GM23248 (cell line): Measurements from ENCODE around the gene TRRAP. TPM values are rescaled to one million over a fixed set of nuclear protein-coding genes. Genes with fewer than 3 reads are reported as not detected.

Experiments
- DNase-seq: peaks from one replicate; pipeline ENCODE4 v3.0.0-alpha.2; 2015
- H2AFZ ChIP-seq: fragments of 200-600 bp; sonication (generic); 2 replicates; pipeline ENCODE4 v1.6.1; 2016; ENCODE audit warnings: antibody characterized with exemption
- H3F3A ChIP-seq: fragments of 200-600 bp; sonication (generic); 2 replicates; pipeline ENCODE4 v1.6.1; 2016; ENCODE audit warnings: mild to moderate bottlenecking, antibody characterized with exemption, mixed run types; ENCODE audit not compliant: insufficient read depth
- H3K27ac ChIP-seq: fragments of 200-600 bp; sonication (generic); 2 replicates; pipeline ENCODE4 v1.5.1; 2016; ENCODE audit warnings: mild to moderate bottlenecking
- H3K27me3 ChIP-seq: fragments of 200-600 bp; sonication (generic); replicated peaks from 2 replicates; pipeline ENCODE4 v1.6.1; 2016; ENCODE audit warnings: mild to moderate bottlenecking; ENCODE audit not compliant: insufficient read depth
- H3K36me3 ChIP-seq: fragments of 200-600 bp; sonication (generic); 2 replicates; pipeline ENCODE4 v1.6.1; 2016; ENCODE audit warnings: low read depth, mild to moderate bottlenecking
- H3K4me1 ChIP-seq: fragments of 200-600 bp; sonication (generic); 2 replicates; pipeline ENCODE4 v1.6.1; 2016; ENCODE audit warnings: mild to moderate bottlenecking; ENCODE audit not compliant: insufficient read depth
- H3K4me2 ChIP-seq: fragments of 200-600 bp; sonication (generic); one replicate; pipeline ENCODE4 v1.6.1; 2016; ENCODE audit warnings: mild to moderate bottlenecking; ENCODE audit not compliant: unreplicated experiment
- H3K4me3 ChIP-seq: fragments of 200-600 bp; sonication (generic); 2 replicates; pipeline ENCODE4 v1.5.1; 2016; ENCODE audit warnings: mild to moderate bottlenecking
- H3K79me2 ChIP-seq: fragments of 200-600 bp; sonication (generic); 2 replicates; pipeline ENCODE4 v1.6.1; 2016; ENCODE audit warnings: mild to moderate bottlenecking; ENCODE audit not compliant: insufficient read depth
- H3K9ac ChIP-seq: fragments of 200-600 bp; sonication (generic); 2 replicates; pipeline ENCODE4 v1.6.1; 2016; ENCODE audit warnings: mild to moderate bottlenecking
- H3K9me2 ChIP-seq: fragments of 200-600 bp; sonication (generic); 2 replicates; pipeline ENCODE4 v1.6.1; 2016; ENCODE audit warnings: mixed run types, mild to moderate bottlenecking, moderate library complexity; ENCODE audit not compliant: insufficient read depth
- H3K9me3 ChIP-seq: fragments of 200-600 bp; sonication (generic); one replicate; pipeline ENCODE4 v1.6.1; 2017; ENCODE audit warnings: low read depth
- H4K20me1 ChIP-seq: fragments of 200-600 bp; sonication (generic); 2 replicates; pipeline ENCODE4 v1.6.0; 2016; ENCODE audit not compliant: insufficient read depth
- EZH2 ChIP-seq: fragments of 200-600 bp; sonication (generic); IDR thresholded peaks from 2 replicates; pipeline ENCODE4 v1.6.1; 2018; ENCODE audit warnings: antibody characterized with exemption, mild to moderate bottlenecking; ENCODE audit not compliant: insufficient read depth, poor library complexity, severe bottlenecking
- EZH2phosphoT487 ChIP-seq: fragments of 200-600 bp; sonication (generic); IDR thresholded peaks from 2 replicates; pipeline ENCODE4 v1.6.1; 2018; ENCODE audit warnings: antibody characterized with exemption, moderate library complexity, mild to moderate bottlenecking, low read depth; ENCODE audit not compliant: insufficient read depth
- WGBS, 2 experiments: methylation state at CpG; one replicate each; pipeline ENCODE4 v1.1.6; 2015 to 2017; ENCODE audit warnings: low lambda C conversion rate in 2 of 2, low coverage in 1 of 2; ENCODE audit errors: missing lambda C conversion rate in 2 of 2; 5-methylcytosine and 5-hydroxymethylcytosine counted together
- in situ Hi-C: fragments of 300-500 bp; cut with MboI; formaldehyde crosslinking; loops from 2 replicates; pipeline ENCODE4 v1.15.0; 2020
- polyA plus RNA-seq: library from polyadenylated mRNA; unstranded; fragments of >200 nt; fragmentation: Nextera tagmentation; extraction: Ambion mirVana; gene quantifications from 2 replicates; pipeline ENCODE4 v1.2.1, GENCODE V29; 2016
- total RNA-seq: library from RNA; depleted of rRNA; stranded (reverse); fragments of >200 nt; shearing (Covaris generic); gene quantifications from 2 replicates; pipeline ENCODE4 v1.2.3, GENCODE V29; 2014

TRRAP gene
- total and polyA plus RNA-seq, 2 experiments from 2014 or later: 4.8 to 11.3 TPM

DNA sequence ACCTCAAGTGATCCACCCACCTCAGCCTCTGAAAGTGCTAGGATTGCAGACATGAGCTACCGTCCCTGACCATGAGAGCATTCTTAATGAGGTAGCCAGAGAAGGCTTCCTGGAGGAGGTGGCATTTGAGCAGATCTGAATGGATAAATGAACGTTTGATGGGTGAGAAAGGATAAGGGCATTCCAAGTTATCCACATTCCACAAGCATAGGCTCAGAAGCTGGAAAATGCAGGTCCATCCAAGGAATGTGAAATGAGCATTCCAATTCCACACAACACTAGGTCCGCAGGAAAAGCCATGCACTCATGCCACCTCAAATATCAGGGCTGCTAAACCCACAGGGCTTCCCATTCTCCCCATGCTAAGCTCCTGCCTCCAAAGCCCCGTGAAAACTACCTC lies 25.5 kb upstream of the TRRAP start:
- Histone ChIP-seq H3K9me2 (no peaks in the 10 kb centered on the region), H3F3A (peaks cover 20% of the 10 kb centered on the region), H3K4me3 (no peak overlapping the region), H3K9me3 (no peaks in the 10 kb centered on the region), H3K9ac (no peak overlapping the region), H3K4me2 (no peak overlapping the region), H3K4me1 (peaks cover 19% of the 10 kb centered on the region), H3K27me3 (no peaks in the 10 kb centered on the region), H2AFZ (no peak overlapping the region), H4K20me1 (no peaks in the 10 kb centered on the region), H3K79me2 (no peaks in the 10 kb centered on the region), H3K36me3 (no peaks in the 10 kb centered on the region), H3K27ac (no peak overlapping the region)
- no peak for TF ChIP-seq EZH2phosphoT487
- no peak for TF ChIP-seq EZH2
- in situ Hi-C loops: no loop called here
- peak; percentile 18 for DNase-seq
- WGBS, 2 experiments: 46 to 54% methylated on average over 4 of the region's 4 CpGs

DNA sequence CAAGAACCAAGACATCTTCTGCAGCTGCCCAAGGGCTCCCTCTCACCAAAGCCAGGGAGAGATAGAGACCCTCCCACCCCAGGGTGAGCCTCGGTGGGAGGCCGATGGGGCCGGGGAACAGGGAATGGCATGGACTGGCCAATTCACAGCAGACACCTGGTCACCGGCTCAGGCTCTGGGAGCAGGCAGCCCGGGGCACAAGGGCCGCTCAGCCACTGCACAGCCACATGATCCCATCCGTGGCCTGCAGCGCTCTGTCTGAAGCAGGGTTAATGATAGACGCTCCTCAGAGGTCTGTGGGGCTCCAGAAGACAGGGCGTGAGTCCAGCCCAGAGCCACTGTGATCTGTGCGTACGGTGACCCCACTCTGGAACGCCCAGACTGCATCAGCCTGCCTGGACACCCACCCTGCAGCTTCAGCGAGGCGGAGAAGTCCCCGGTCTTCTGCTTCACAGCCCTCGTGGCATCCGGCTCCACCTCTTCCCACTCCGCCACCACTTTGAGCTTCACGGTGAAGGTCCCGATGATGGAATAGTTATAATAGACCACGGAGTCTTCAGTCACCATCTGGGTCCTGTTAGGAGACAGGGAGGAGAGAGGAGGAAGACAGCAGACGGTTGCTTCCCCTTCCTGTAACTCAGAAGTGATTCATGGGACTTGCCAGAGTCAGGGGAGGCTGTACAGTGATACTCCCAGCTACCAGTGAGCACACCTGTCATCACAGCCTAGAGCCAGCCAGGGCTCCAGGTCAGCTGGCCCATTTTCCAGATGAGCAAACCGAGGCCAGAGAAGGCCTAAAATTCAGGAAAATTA lies 22.5 kb upstream of the TRRAP start:
- no peak for TF ChIP-seq EZH2phosphoT487
- no peak for TF ChIP-seq EZH2
- H3K4me2 ChIP-seq: no peak overlapping the region

GRCh38 chr7:98860071-98860470 lies 18.3 kb upstream of the TRRAP start:
- Histone ChIP-seq H3F3A (no peaks in the 10 kb centered on the region), H3K36me3 (no peaks in the 10 kb centered on the region), H3K4me3 (no peak overlapping the region), H3K4me1 (no peaks in the 10 kb centered on the region; the same call in 1 of the 2 replicates), H3K27me3 (peaks cover 3% of the 10 kb centered on the region; the same call in 1 of the 2 replicates), H3K9me2 (no peaks in the 10 kb centered on the region), H3K27ac (no peak overlapping the region), H4K20me1 (no peaks in the 10 kb centered on the region), H3K79me2 (no peaks in the 10 kb centered on the region), H3K4me2 (no peak overlapping the region), H3K9ac (no peak overlapping the region), H2AFZ (no peak overlapping the region), H3K9me3 (no peaks in the 10 kb centered on the region)
- WGBS, 2 experiments: 53 to 55% methylated on average over 10 to 12 of the region's 12 CpGs
- TF ChIP-seq EZH2 (no peak), EZH2phosphoT487 (no peak)
- no peak for DNase-seq
- in situ Hi-C loops: no loop called here

More for the DNA sequence above, 22.5 kb upstream of the TRRAP start:
- Histone ChIP-seq H3K4me1 (peaks cover 19% of the 10 kb centered on the region), H4K20me1 (no peaks in the 10 kb centered on the region), H3K36me3 (no peaks in the 10 kb centered on the region), H2AFZ (no peak overlapping the region), H3K27me3 (no peaks in the 10 kb centered on the region), H3K9me3 (no peaks in the 10 kb centered on the region), H3K4me3 (no peak overlapping the region), H3F3A (peaks cover 20% of the 10 kb centered on the region), H3K9me2 (no peaks in the 10 kb centered on the region), H3K79me2 (no peaks in the 10 kb centered on the region), H3K9ac (no peak overlapping the region), H3K27ac (no peak overlapping the region)
- in situ Hi-C loops: no loop called here
- no peak for DNase-seq
- WGBS, 2 experiments: 66 to 70% methylated on average over 23 to 24 of the region's 24 CpGs

DNA sequence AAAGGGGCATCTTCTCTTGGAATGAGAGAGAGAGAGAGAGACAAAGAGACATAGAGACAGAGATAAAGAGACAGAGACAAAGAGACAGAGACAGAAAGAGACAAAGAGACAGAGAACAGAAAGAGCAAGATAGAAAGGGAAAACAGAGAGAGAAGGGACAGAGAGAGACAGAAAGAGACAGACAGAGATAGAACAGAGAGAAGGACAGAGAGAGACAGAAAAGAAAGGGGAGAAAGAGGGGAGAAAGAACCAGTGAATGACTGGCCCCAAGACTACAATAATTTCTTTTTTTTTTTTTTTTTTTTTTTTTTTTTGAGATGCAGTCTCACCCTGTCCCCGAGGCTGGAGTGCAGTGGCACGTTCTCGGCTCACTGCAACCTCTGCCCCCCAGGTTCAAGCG lies 16.1 kb upstream of the TRRAP start:
- H3K27ac ChIP-seq: no peak overlapping the region
- in situ Hi-C loops: no loop called here
- H3K4me3 ChIP-seq: no peak overlapping the region
- TF ChIP-seq EZH2phosphoT487 (no peak), EZH2 (no peak)
- H3F3A ChIP-seq: no peaks in the 10 kb centered on the region
- H2AFZ ChIP-seq: no peak overlapping the region
- H3K9me2 ChIP-seq: no peaks in the 10 kb centered on the region
- H3K4me1 ChIP-seq: no peaks in the 10 kb centered on the region; the same call in 1 of the 2 replicates
- no peak for DNase-seq
- peaks cover 3% of the 10 kb centered on the region; the same call in 1 of the 2 replicates for H3K27me3 ChIP-seq
- no peak overlapping the region for H3K9ac ChIP-seq
- H3K9me3 ChIP-seq: no peaks in the 10 kb centered on the region
- 51 to 65% methylated on average over 4 of the region's 4 CpGs for WGBS, 2 experiments
- no peaks in the 10 kb centered on the region for H4K20me1 ChIP-seq
- H3K36me3 ChIP-seq: no peaks in the 10 kb centered on the region
- H3K79me2 ChIP-seq: no peaks in the 10 kb centered on the region
- no peak overlapping the region for H3K4me2 ChIP-seq
